SK-N-SH (cell line): Measurements from ENCODE around the gene CNTN2. TPM values are rescaled to one million over a fixed set of nuclear protein-coding genes. Genes with fewer than 3 reads are reported as not detected.

Source experiments
- CTCF ChIA-PET: fragments of 300-600, 350-600 bp; formaldehyde crosslinking; extraction: SDS; loops from one replicate; lab custom pipeline; 2021; lab: Yijun Ruan, JAX
- POLR2A ChIA-PET: fragments of 350-600 bp; sonication (Branson Sonifier 250); formaldehyde crosslinking; extraction: SDS; loops from one replicate; lab custom pipeline; 2020; ENCODE audit warnings: antibody characterized with exemption, inconsistent platforms; lab: Yijun Ruan, JAX
- DNase-seq: peaks from one replicate; pipeline ENCODE4 v3.0.0; 2012
- H2AFZ ChIP-seq: fragments of 200-600 bp; sonication (generic); 2 replicates; pipeline ENCODE4 v1.8.1; 2016; ENCODE audit warnings: antibody characterized with exemption, mild to moderate bottlenecking, low read depth
- H3F3A ChIP-seq: fragments of 200-600 bp; sonication (generic); replicated peaks from 2 replicates; pipeline ENCODE3; 2016; ENCODE audit warnings: antibody characterized with exemption, mild to moderate bottlenecking; ENCODE audit not compliant: insufficient read depth
- H3K27ac ChIP-seq, 2 experiments: fragments of 200-500 bp in 1 of 2; fragments of 200-600 bp in 1 of 2; sonication (Bioruptor generic) in 1 of 2; sonication (generic), shearing (Covaris generic) in 1 of 2; 2 replicates each; pipeline versions ENCODE4 v1.5.1 to v1.6.1; 2014 to 2016; ENCODE audit warnings: low read depth in 2 of 2, inconsistent platforms in 1 of 2, low read length in 1 of 2, mild to moderate bottlenecking in 1 of 2, mixed read lengths in 1 of 2
- H3K27me3 ChIP-seq: fragments of 200-600 bp; sonication (generic), shearing (Covaris generic); 2 replicates; pipeline ENCODE4 v1.6.1; 2016; ENCODE audit warnings: mixed run types; ENCODE audit not compliant: insufficient read depth
- H3K36me3 ChIP-seq, 2 experiments: fragments of 200-500 bp in 1 of 2; fragments of 200-600 bp in 1 of 2; sonication (Bioruptor generic) in 1 of 2; sonication (generic) in 1 of 2; replicated peaks in 1 of 2; 2 replicates each; pipeline versions ENCODE3 to v1.5.1; 2014 to 2016; ENCODE audit warnings: low read length in 1 of 2, mild to moderate bottlenecking in 1 of 2; ENCODE audit not compliant: insufficient read depth in 2 of 2, control insufficient read depth in 1 of 2
- H3K4me1 ChIP-seq, 2 experiments: fragments of 200-500 bp in 1 of 2; fragments of 200-600 bp in 1 of 2; sonication (Bioruptor generic) in 1 of 2; sonication (generic), shearing (Covaris generic) in 1 of 2; 2 replicates each; pipeline versions ENCODE4 v1.5.1 to v1.6.1; 2014 to 2016; ENCODE audit warnings: low read depth in 1 of 2, low read length in 1 of 2, mixed run types in 1 of 2; ENCODE audit not compliant: insufficient read depth in 2 of 2, control insufficient read depth in 1 of 2
- H3K4me2 ChIP-seq: fragments of 200-600 bp; sonication (generic), shearing (Covaris generic); 2 replicates; pipeline ENCODE4 v1.6.1; 2017; ENCODE audit warnings: mixed run types
- H3K4me3 ChIP-seq, 2 experiments: fragments of 200-500 bp in 1 of 2; fragments of 200-600 bp in 1 of 2; sonication (Bioruptor generic) in 1 of 2; sonication (generic), shearing (Covaris generic) in 1 of 2; 2 replicates each; pipeline versions ENCODE4 v1.5.1 to v1.8.1; 2014 to 2016; ENCODE audit warnings: low read depth in 2 of 2, inconsistent platforms in 1 of 2, low read length in 1 of 2, mild to moderate bottlenecking in 1 of 2, mixed read lengths in 1 of 2, moderate library complexity in 1 of 2
- H3K79me2 ChIP-seq: fragments of 200-600 bp; sonication (generic); 2 replicates; pipeline ENCODE4 v1.8.1; 2017; ENCODE audit warnings: mild to moderate bottlenecking; ENCODE audit not compliant: insufficient read depth
- H3K9ac ChIP-seq: fragments of 200-600 bp; sonication (generic); 2 replicates; pipeline ENCODE4 v1.6.1; 2017; ENCODE audit warnings: mixed run types
- H3K9me2 ChIP-seq: fragments of 200-600 bp; sonication (generic); 2 replicates; pipeline ENCODE4 v1.6.1; 2017; ENCODE audit warnings: mixed run types
- H3K9me3 ChIP-seq: fragments of 200-600 bp; sonication (generic); 2 replicates; pipeline ENCODE4 v1.6.1; 2017; ENCODE audit warnings: mixed run types, mild to moderate bottlenecking, moderate library complexity
- H4K20me1 ChIP-seq: fragments of 200-600 bp; sonication (generic); 2 replicates; pipeline ENCODE4 v1.6.1; 2017; ENCODE audit warnings: mild to moderate bottlenecking, mixed run types; ENCODE audit not compliant: insufficient read depth
- CHD2 ChIP-seq: fragments of 150-350 bp; IDR thresholded peaks from 2 replicates; pipeline ENCODE4 v1.6.1; 2018; ENCODE audit warnings: low read length; ENCODE audit not compliant: partially characterized antibody
- ELF1 ChIP-seq: IDR thresholded peaks from 2 replicates; pipeline ENCODE4 v1.4.0; 2012
- EP300 ChIP-seq, 2 experiments: IDR thresholded peaks; 2 replicates each; pipeline versions ENCODE4 v1.4.0 to v1.6.1; 2012; ENCODE audit warnings: borderline replicate concordance in 1 of 2, low read depth in 1 of 2, low read length in 1 of 2
- FOSL2 ChIP-seq: IDR thresholded peaks from 2 replicates; pipeline ENCODE4 v1.4.0; 2012; ENCODE audit warnings: low read depth, mild to moderate bottlenecking, moderate library complexity, borderline replicate concordance
- FOXJ3 ChIP-seq: sonication (generic); formaldehyde crosslinking; IDR thresholded peaks from 2 replicates; pipeline ENCODE4 v1.5.1; 2020; ENCODE audit warnings: mild to moderate bottlenecking, missing genetic modification reagents
- FOXM1 ChIP-seq: IDR thresholded peaks from 2 replicates; pipeline ENCODE4 v1.4.0; 2012; ENCODE audit warnings: low read depth, mild to moderate bottlenecking
- GABPA ChIP-seq: IDR thresholded peaks from 2 replicates; pipeline ENCODE4 v1.4.0; 2012; ENCODE audit warnings: low read depth, mild to moderate bottlenecking
- JUND ChIP-seq: IDR thresholded peaks from 2 replicates; pipeline ENCODE4 v1.4.0; 2012
- MEF2A ChIP-seq: IDR thresholded peaks from 2 replicates; pipeline ENCODE4 v1.4.0; 2012; ENCODE audit warnings: low read depth, borderline replicate concordance
- NFIC ChIP-seq: IDR thresholded peaks from 2 replicates; pipeline ENCODE4 v1.4.0; 2012; ENCODE audit warnings: borderline replicate concordance
- NRF1 ChIP-seq: IDR thresholded peaks from 2 replicates; pipeline ENCODE4 v1.6.1; 2012; ENCODE audit warnings: low read depth, mild to moderate bottlenecking, low read length
- RCOR1 ChIP-seq: fragments of 150-350 bp; IDR thresholded peaks from 2 replicates; pipeline ENCODE4 v1.6.1; 2017; ENCODE audit warnings: antibody characterized with exemption, low read length
- RXRA ChIP-seq: IDR thresholded peaks from 2 replicates; pipeline ENCODE4 v1.4.0; 2012; ENCODE audit warnings: low read depth, mild to moderate bottlenecking, borderline replicate concordance
- SMC3 ChIP-seq: IDR thresholded peaks from 2 replicates; pipeline ENCODE4 v1.6.1; 2012; ENCODE audit warnings: low read depth, low read length, improper control_type of control experiment
- TAF1 ChIP-seq: IDR thresholded peaks from 2 replicates; pipeline ENCODE4 v1.6.1; 2012; ENCODE audit warnings: low read depth, mild to moderate bottlenecking, low read length, moderate library complexity, borderline replicate concordance
- TCF12 ChIP-seq: IDR thresholded peaks from 2 replicates; pipeline ENCODE4 v1.4.0; 2012
- WGBS: methylation state at CpG from one replicate; pipeline ENCODE4 v1.1.6; 2017; ENCODE audit warnings: low lambda C conversion rate; 5-methylcytosine and 5-hydroxymethylcytosine counted together
- polyA plus RNA-seq, 3 experiments: library from polyadenylated mRNA; depleted of rRNA; stranded (reverse); fragments of >200 nt; gene quantifications; 2 replicates each; pipeline ENCODE4 v1.2.3, GENCODE V29; 2012
- TF ChIP-seq, protein P1 (sequence below): fragments of 150-350 bp; IDR thresholded peaks from 2 replicates; pipeline ENCODE4 v1.6.1; 2017; ENCODE audit warnings: antibody characterized with exemption, low read length, low read depth, borderline replicate concordance
- TF ChIP-seq, protein P2 (sequence below): IDR thresholded peaks from 2 replicates; pipeline ENCODE4 v1.4.0; 2012; ENCODE audit warnings: low read depth, borderline replicate concordance
- TF ChIP-seq, protein P3 (sequence below): fragments of 200-600 bp; sonication (generic); IDR thresholded peaks from 2 replicates; pipeline ENCODE4 v1.6.1; 2017; ENCODE audit warnings: antibody characterized with exemption, mild to moderate bottlenecking, moderate library complexity
- TF ChIP-seq, protein P4 (sequence below): fragments of 150-350 bp; IDR thresholded peaks from 2 replicates; pipeline ENCODE4 v1.6.1; 2016; ENCODE audit warnings: mild to moderate bottlenecking, low read depth, low read length

The CNTN2 gene
- polyA plus RNA-seq, 1 of the 3 experiments (the other 2 are of a cell fraction), result 0.02 TPM

DNA sequence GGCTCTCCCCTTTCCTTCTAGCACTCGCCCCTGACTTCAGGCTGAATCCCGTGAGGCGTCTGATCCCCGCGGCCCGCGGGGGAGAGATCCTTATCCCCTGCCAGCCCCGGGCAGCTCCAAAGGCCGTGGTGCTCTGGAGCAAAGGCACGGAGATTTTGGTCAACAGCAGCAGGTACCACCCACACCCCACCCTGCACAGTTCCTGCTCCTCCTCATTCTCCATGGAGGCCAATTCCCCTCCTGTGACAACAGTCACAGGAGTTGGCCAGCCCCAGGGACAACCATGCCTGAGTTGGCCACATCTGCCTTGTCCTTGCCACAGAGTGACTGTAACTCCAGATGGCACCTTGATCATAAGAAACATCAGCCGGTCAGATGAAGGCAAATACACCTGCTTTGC lies 21.3 kb downstream of the CNTN2 start:
- Histone ChIP-seq H4K20me1 (no peaks in the 10 kb centered on the region), H3K4me1 (peaks cover 0 to 5% of the 10 kb centered on the region in 2 experiments; a peak in 1 of 4 replicates), H3K9ac (no peak overlapping the region), H3K9me3 (no peaks in the 10 kb centered on the region), H2AFZ (no peak overlapping the region), H3K79me2 (no peaks in the 10 kb centered on the region), H3K4me3 (no peak overlapping the region), H3K27me3 (no peaks in the 10 kb centered on the region), H3F3A (no peaks in the 10 kb centered on the region), H3K9me2 (no peaks in the 10 kb centered on the region), H3K4me2 (no peak overlapping the region), H3K27ac (no peak overlapping the region), H3K36me3 (no peaks in the 10 kb centered on the region)
- DNase-seq, result no peak
- ChIA-PET CTCF (interaction anchor here (1.7 to 18.8 kb wide), 7 partner anchors 13 to 257 kb away, joined by 4 to 756 read pairs (median 74); partner anchors contain the start of gene CNTN2), POLR2A (no interaction called here)
- 64% methylated on average over 11 of the region's 11 CpGs for WGBS
- no peak for TF ChIP-seq TAF1
- TF ChIP-seq RXRA, result no peak
- no peak for TF ChIP-seq MEF2A
- TF ChIP-seq, protein P1, sequence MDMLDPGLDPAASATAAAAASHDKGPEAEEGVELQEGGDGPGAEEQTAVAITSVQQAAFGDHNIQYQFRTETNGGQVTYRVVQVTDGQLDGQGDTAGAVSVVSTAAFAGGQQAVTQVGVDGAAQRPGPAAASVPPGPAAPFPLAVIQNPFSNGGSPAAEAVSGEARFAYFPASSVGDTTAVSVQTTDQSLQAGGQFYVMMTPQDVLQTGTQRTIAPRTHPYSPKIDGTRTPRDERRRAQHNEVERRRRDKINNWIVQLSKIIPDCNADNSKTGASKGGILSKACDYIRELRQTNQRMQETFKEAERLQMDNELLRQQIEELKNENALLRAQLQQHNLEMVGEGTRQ, result no peak

DNA sequence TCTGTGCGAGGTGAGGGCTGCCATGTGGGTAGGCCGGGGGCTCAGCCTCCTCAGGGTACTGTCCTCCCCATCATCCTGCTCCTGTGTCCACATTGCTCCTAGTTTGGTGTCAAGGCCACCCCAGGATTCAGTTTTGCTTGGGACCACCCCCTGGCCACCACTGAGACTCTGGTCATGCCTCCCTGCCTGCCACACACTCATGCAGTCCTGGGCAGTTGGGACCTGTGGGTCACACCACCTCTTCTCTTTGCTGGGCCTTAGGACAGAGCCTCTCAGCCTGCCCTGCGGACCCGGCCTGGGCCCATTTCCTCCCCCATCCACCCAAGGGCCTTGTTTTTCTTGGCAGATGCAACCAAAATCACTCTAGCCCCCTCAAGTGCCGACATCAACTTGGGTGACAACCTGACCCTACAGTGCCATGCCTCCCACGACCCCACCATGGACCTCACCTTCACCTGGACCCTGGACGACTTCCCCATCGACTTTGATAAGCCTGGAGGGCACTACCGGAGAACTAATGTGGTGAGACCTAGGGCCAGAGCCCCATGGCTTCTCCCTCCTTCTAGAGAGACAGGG lies 21.8 kb downstream of the CNTN2 start:
- Histone ChIP-seq H3F3A (no peaks in the 10 kb centered on the region), H2AFZ (no peak overlapping the region), H3K4me1 (peaks cover 0 to 5% of the 10 kb centered on the region in 2 experiments; a peak in 1 of 4 replicates), H3K4me3 (no peak overlapping the region), H3K27ac (no peak overlapping the region)
- TF ChIP-seq SMC3 (no peak), FOSL2 (no peak), TCF12 (no peak), NRF1 (no peak), EP300 (IDR thresholded peaks at IDR 0.05; ENCODE audit: borderline replicate concordance in 1 of 2, low read depth in 1 of 2, low read length in 1 of 2) (no peak), FOXJ3 (CRISPR knock-in tag) (no peak), RCOR1 (no peak), NFIC (no peak), FOXM1 (no peak), JUND (no peak), CHD2 (no peak), ELF1 (no peak), GABPA (no peak), RXRA (no peak)
- TF ChIP-seq, protein P2, sequence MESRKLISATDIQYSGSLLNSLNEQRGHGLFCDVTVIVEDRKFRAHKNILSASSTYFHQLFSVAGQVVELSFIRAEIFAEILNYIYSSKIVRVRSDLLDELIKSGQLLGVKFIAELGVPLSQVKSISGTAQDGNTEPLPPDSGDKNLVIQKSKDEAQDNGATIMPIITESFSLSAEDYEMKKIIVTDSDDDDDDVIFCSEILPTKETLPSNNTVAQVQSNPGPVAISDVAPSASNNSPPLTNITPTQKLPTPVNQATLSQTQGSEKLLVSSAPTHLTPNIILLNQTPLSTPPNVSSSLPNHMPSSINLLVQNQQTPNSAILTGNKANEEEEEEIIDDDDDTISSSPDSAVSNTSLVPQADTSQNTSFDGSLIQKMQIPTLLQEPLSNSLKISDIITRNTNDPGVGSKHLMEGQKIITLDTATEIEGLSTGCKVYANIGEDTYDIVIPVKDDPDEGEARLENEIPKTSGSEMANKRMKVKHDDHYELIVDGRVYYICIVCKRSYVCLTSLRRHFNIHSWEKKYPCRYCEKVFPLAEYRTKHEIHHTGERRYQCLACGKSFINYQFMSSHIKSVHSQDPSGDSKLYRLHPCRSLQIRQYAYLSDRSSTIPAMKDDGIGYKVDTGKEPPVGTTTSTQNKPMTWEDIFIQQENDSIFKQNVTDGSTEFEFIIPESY, result no peak
- TF ChIP-seq, protein P3, sequence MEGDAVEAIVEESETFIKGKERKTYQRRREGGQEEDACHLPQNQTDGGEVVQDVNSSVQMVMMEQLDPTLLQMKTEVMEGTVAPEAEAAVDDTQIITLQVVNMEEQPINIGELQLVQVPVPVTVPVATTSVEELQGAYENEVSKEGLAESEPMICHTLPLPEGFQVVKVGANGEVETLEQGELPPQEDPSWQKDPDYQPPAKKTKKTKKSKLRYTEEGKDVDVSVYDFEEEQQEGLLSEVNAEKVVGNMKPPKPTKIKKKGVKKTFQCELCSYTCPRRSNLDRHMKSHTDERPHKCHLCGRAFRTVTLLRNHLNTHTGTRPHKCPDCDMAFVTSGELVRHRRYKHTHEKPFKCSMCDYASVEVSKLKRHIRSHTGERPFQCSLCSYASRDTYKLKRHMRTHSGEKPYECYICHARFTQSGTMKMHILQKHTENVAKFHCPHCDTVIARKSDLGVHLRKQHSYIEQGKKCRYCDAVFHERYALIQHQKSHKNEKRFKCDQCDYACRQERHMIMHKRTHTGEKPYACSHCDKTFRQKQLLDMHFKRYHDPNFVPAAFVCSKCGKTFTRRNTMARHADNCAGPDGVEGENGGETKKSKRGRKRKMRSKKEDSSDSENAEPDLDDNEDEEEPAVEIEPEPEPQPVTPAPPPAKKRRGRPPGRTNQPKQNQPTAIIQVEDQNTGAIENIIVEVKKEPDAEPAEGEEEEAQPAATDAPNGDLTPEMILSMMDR, result no peak
- TF ChIP-seq, protein P4, sequence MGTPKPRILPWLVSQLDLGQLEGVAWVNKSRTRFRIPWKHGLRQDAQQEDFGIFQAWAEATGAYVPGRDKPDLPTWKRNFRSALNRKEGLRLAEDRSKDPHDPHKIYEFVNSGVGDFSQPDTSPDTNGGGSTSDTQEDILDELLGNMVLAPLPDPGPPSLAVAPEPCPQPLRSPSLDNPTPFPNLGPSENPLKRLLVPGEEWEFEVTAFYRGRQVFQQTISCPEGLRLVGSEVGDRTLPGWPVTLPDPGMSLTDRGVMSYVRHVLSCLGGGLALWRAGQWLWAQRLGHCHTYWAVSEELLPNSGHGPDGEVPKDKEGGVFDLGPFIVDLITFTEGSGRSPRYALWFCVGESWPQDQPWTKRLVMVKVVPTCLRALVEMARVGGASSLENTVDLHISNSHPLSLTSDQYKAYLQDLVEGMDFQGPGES, result no peak
- TF ChIP-seq, all 33 proteins: peak for 0
- no peaks in the 10 kb centered on the region for H3K79me2 ChIP-seq
- no peak for DNase-seq
- no peaks in the 10 kb centered on the region for H3K9me3 ChIP-seq
- WGBS, result 67% methylated on average over 9 of the region's 9 CpGs
- no peaks in the 10 kb centered on the region for H3K9me2 ChIP-seq
- H3K36me3 ChIP-seq, result no peaks in the 10 kb centered on the region
- no peak overlapping the region for H3K4me2 ChIP-seq
- ChIA-PET CTCF (interaction anchor here (2.4 to 18.8 kb wide), 5 partner anchors 25 to 257 kb away, joined by 9 to 756 read pairs (median 55); partner anchors contain the start of gene CNTN2), POLR2A (no interaction called here)
- no peaks in the 10 kb centered on the region for H4K20me1 ChIP-seq
- no peaks in the 10 kb centered on the region for H3K27me3 ChIP-seq
- no peak overlapping the region for H3K9ac ChIP-seq
